Thyroid gland (tissue), 4 donors: ENCODE results near the gene PTPRN2. TPM values are rescaled to one million over a fixed set of nuclear protein-coding genes. Genes with fewer than 3 reads are reported as not detected.

Experiments used
- DNase-seq, 2 donors: peaks; one replicate each; pipeline ENCODE4 v3.0.0-alpha.2; 2019
- H3K27ac ChIP-seq, 3 donors: fragments of 200-600 bp; sonication (generic); 1 replicate in 2 of 3; 2 replicates in 1 of 3; pipeline ENCODE4 v1.5.1; 2016 to 2019; ENCODE audit warnings: mild to moderate bottlenecking in 1 of 3, moderate library complexity in 1 of 3
- H3K27me3 ChIP-seq: fragments of 200-600 bp; sonication (generic); one replicate; pipeline ENCODE4 v1.5.1; 2019
- H3K36me3 ChIP-seq, 2 donors: fragments of 200-600 bp; sonication (generic); one replicate each; pipeline ENCODE4 v1.5.1; 2016 to 2019
- H3K4me1 ChIP-seq, 2 donors: fragments of 200-600 bp; sonication (generic); one replicate each; pipeline ENCODE4 v1.5.1; 2017 to 2019
- H3K4me3 ChIP-seq, 3 donors: fragments of 200-600 bp; sonication (generic); replicated peaks in 1 of 3; 1 replicate in 2 of 3; 2 replicates in 1 of 3; pipeline ENCODE4 v1.5.1; 2016; ENCODE audit warnings: mild to moderate bottlenecking in 1 of 3
- H3K9me3 ChIP-seq: fragments of 200-600 bp; sonication (generic); one replicate; pipeline ENCODE4 v1.5.1; 2017
- CTCF ChIP-seq, 6 experiments: fragments of 200-600 bp in 3 of 6; fragments of 450-650 bp in 3 of 6; sonication (generic) in 3 of 6; IDR thresholded peaks; one replicate each; pipeline ENCODE4 v1.5.1; 2016 to 2019; ENCODE audit warnings: antibody characterized with exemption in 6 of 6, mild to moderate bottlenecking in 2 of 6, inconsistent platforms in 1 of 6, moderate library complexity in 1 of 6
- POLR2A ChIP-seq, 2 donors: fragments of 450-650 bp; IDR thresholded peaks; one replicate each; pipeline ENCODE4 v1.6.1; 2017; ENCODE audit warnings: antibody characterized with exemption in 2 of 2, mild to moderate bottlenecking in 2 of 2, moderate library complexity in 1 of 2
- WGBS, 2 donors: methylation state at CpG; one replicate each; pipeline ENCODE4 v1.1.5; 2017; 5-methylcytosine and 5-hydroxymethylcytosine counted together
- intact Hi-C: fragments of 100-400 bp; cut with DNase I; formaldehyde crosslinking; loops from one replicate; pipeline ENCODE4 v1.15.1; 2023
- total RNA-seq, 4 donors: library from RNA; depleted of rRNA; stranded (reverse); fragments of >200 nt; gene quantifications; one replicate each; pipeline ENCODE4 v1.2.3, GENCODE V29; 2016

PTPRN2 gene
- total RNA-seq, 4 donors from 2014 or later = 4.2 to 9.9 (median 7.7) TPM

- Histone ChIP-seq H3K36me3 (no peaks in the 10 kb centered on the region), H3K4me1 (no peaks in the 10 kb centered on the region), H3K4me3 (no peak overlapping the region), H3K9me3 (no peaks in the 10 kb centered on the region), H3K27me3 (no peaks in the 10 kb centered on the region), H3K27ac (no peak overlapping the region)
- 83 to 92% methylated on average over 16 to 17 of the region's 17 CpGs for WGBS, 2 donors
- no peak for DNase-seq
- TF ChIP-seq POLR2A (IDR thresholded peaks at IDR 0.05) (no peak), CTCF (IDR thresholded peaks at IDR 0.05) (no peak)
- intact Hi-C loops = no loop called here
Measured at GRCh38 chr7:158056761-158057160, 530.9 kb downstream of the PTPRN2 start.

- Histone ChIP-seq H3K27ac (no peak overlapping the region), H3K4me3 (no peak overlapping the region), H3K4me1 (no peaks in the 10 kb centered on the region), H3K9me3 (no peaks in the 10 kb centered on the region), H3K27me3 (no peaks in the 10 kb centered on the region), H3K36me3 (no peaks in the 10 kb centered on the region)
- DNase-seq = no peak
- intact Hi-C loops = no loop called here
- TF ChIP-seq CTCF (IDR thresholded peaks at IDR 0.05) (no peak), POLR2A (IDR thresholded peaks at IDR 0.05) (no peak)
- 90 to 93% methylated on average over 17 of the region's 17 CpGs for WGBS, 2 donors
Measured at GRCh38 chr7:158055726-158056510, 531.7 kb downstream of the PTPRN2 start.

- H3K4me1 ChIP-seq = no peaks in the 10 kb centered on the region
- H3K4me3 ChIP-seq = no peak overlapping the region
- WGBS, 2 donors = 89 to 93% methylated on average over 10 to 11 of the region's 11 CpGs
- TF ChIP-seq POLR2A (IDR thresholded peaks at IDR 0.05) (no peak), CTCF (IDR thresholded peaks at IDR 0.05) (no peak)
- DNase-seq = no peak
- no peaks in the 10 kb centered on the region for H3K9me3 ChIP-seq
- intact Hi-C loops = no loop called here
- H3K27me3 ChIP-seq = no peaks in the 10 kb centered on the region
- no peak overlapping the region for H3K27ac ChIP-seq
- no peaks in the 10 kb centered on the region for H3K36me3 ChIP-seq
Measured at GRCh38 chr7:158054611-158055010, 533.0 kb downstream of the PTPRN2 start.

GRCh38 chr7:158054081-158054480 is 533.5 kb downstream of the PTPRN2 start:
- intact Hi-C loops = no loop called here
- Histone ChIP-seq H3K36me3 (no peaks in the 10 kb centered on the region), H3K27me3 (no peaks in the 10 kb centered on the region), H3K9me3 (no peaks in the 10 kb centered on the region), H3K4me1 (no peaks in the 10 kb centered on the region), H3K4me3 (no peak overlapping the region), H3K27ac (no peak overlapping the region)
- no peak for DNase-seq
- 86 to 88% methylated on average over 8 of the region's 8 CpGs for WGBS, 2 donors
- TF ChIP-seq CTCF (IDR thresholded peaks at IDR 0.05) (no peak), POLR2A (IDR thresholded peaks at IDR 0.05) (no peak)

GRCh38 chr7:158053183-158053915 is 534.3 kb downstream of the PTPRN2 start:
- Histone ChIP-seq H3K27me3 (no peaks in the 10 kb centered on the region), H3K36me3 (no peaks in the 10 kb centered on the region), H3K4me1 (no peaks in the 10 kb centered on the region), H3K9me3 (no peaks in the 10 kb centered on the region), H3K4me3 (no peak overlapping the region), H3K27ac (no peak overlapping the region)
- TF ChIP-seq CTCF (IDR thresholded peaks at IDR 0.05) = no peak
- no peak for TF ChIP-seq POLR2A (IDR thresholded peaks at IDR 0.05)
- WGBS, 2 donors = 76 to 80% methylated on average over 12 to 14 of the region's 14 CpGs
- intact Hi-C loops = no loop called here
- DNase-seq = no peak
